ENCODE data around the gene DUSP1.

DUSP1 gene

DNA sequence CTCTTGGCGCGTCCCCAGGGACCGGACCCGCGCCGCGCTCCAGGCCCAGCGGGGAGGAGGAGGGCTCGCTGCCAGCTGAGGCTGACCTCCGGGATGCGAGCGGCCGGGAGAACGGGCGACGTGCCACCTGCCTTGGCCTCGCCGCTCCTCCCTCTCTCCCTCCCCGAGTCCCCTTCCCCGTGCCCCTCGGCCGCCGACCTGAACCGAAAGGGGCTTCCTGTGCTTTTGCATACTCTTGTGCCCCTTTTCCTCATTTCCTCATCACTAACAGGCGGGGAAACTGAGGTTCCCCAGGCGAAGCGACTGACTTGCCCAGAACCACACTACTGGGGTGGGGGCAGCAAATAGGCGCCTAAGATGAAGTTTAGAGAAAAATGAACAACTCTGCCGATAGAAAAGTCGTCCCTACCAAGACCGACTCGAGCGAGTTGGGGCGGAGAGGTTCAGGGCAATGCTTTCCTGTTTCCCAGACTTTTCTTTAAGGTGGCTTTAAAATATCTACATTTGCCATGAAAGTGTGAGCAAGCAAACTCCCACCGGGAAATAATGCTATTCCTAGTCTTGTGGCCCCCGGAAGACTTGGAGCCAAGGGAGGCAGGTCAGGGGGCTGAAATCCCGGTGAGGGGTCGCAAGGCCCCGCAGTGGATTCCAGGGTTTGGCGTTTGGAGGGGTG lies 580 bp upstream of the DUSP1 start:
- Histone ChIP-seq H3K4me3 (ENCODE audit: low read depth in 1 of 5, low read length in 5 of 5) (peak overlapping the region; percentile 54 to 75 (median 70)), H3K9ac (ENCODE audit: low read length in 5 of 5) (peak overlapping the region; percentile 76 to 98 (median 92)), H3K4me1 (ENCODE audit: control insufficient read depth in 5 of 5, insufficient read depth in 5 of 5, low read length in 5 of 5) (peaks cover 10 to 73% (median 52%) of the 10 kb centered on the region in 5 donors), H3K9me3 (ENCODE audit: control insufficient read depth in 5 of 5, low read length in 5 of 5) (no peaks in the 10 kb centered on the region), H3K36me3 (ENCODE audit: control insufficient read depth in 5 of 5, insufficient read depth in 5 of 5, low read length in 5 of 5) (peaks cover 12 to 34% (median 32%) of the 10 kb centered on the region in 5 donors), H3K27me3 (ENCODE audit: control insufficient read depth in 5 of 5, insufficient read depth in 4 of 5, low read length in 5 of 5) (no peaks in the 10 kb centered on the region), H3K27ac (ENCODE audit: low read depth, low read length) (peak overlapping the region; percentile 100)

DNA sequence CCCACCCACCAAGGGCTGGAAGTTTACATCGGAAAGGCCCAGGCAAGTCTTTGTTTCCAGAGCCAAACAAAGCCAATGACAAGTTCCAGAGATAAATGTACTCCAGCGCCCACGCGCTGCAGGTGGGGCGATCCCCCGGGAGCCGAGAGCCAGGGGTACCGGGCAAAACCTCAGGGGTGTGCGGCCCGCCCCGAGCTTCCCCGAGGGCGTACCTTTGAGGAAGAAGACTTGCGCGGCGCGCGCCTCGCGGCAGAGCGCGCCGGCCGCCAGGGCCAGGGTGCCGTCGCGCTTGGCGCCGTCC lies 671 bp downstream of the DUSP1 start:
- Histone ChIP-seq H3K27ac (ENCODE audit: low read depth, low read length) (peak overlapping the region; percentile 100), H3K4me1 (ENCODE audit: control insufficient read depth in 5 of 5, insufficient read depth in 5 of 5, low read length in 5 of 5) (peaks cover 22 to 74% (median 60%) of the 10 kb centered on the region in 5 donors), H3K9ac (ENCODE audit: low read length in 5 of 5) (peak overlapping the region; percentile 95 to 99 (median 98)), H3K36me3 (ENCODE audit: control insufficient read depth in 5 of 5, insufficient read depth in 5 of 5, low read length in 5 of 5) (peaks cover 12 to 37% (median 33%) of the 10 kb centered on the region in 5 donors), H3K27me3 (ENCODE audit: control insufficient read depth in 5 of 5, insufficient read depth in 4 of 5, low read length in 5 of 5) (peaks cover 0 to 6% (median 0%) of the 10 kb centered on the region in 5 donors), H3K4me3 (ENCODE audit: low read depth in 1 of 5, low read length in 5 of 5) (peak overlapping the region; percentile 97 to 100 (median 100)), H3K9me3 (ENCODE audit: control insufficient read depth in 5 of 5, low read length in 5 of 5) (no peaks in the 10 kb centered on the region)

DNA sequence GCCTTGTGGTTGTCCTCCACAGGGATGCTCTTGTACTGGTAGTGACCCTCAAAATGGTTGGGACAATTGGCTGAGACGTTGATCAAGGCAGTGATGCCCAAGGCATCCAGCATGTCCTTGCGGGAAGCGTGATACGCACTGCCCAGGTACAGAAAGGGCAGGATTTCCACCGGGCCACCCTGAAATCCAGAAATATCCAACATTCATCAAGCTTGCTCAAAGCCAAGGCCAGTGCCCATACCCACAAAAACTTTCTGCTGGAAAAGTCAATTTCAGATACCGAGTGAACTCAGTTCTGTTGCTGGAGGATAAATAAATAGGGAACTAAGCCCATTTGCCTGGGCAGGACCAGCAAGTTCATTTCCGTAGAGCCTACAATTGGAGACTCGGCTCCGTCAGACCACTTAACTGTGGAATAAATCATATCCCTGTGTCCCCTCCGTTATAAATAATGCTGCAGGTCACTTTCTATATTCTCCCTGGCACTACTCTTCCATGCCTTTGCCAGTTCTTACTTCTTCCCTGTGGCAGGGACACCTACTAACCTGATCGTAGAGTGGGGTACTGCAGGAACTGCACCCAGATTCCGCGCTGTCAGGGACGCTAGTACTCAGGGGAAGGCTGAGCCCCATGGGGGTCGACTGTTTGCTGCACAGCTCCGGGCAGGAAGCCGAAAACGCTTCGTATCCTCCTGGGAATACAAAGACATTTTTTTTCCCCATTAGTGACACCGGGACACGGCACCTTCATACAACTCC lies 1.2 kb downstream of the DUSP1 start:
- Histone ChIP-seq H3K36me3 (ENCODE audit: control insufficient read depth in 5 of 5, insufficient read depth in 5 of 5, low read length in 5 of 5) (peaks cover 12 to 37% (median 33%) of the 10 kb centered on the region in 5 donors), H3K27ac (ENCODE audit: low read depth, low read length) (peak overlapping the region; percentile 100), H3K27me3 (ENCODE audit: control insufficient read depth in 5 of 5, insufficient read depth in 4 of 5, low read length in 5 of 5) (peaks cover 0 to 6% (median 0%) of the 10 kb centered on the region in 5 donors), H3K9ac (ENCODE audit: low read length in 5 of 5) (peak overlapping the region; percentile 95 to 99 (median 98)), H3K9me3 (ENCODE audit: control insufficient read depth in 5 of 5, low read length in 5 of 5) (no peaks in the 10 kb centered on the region), H3K4me3 (ENCODE audit: low read depth in 1 of 5, low read length in 5 of 5) (peak overlapping the region; percentile 97 to 100 (median 100)), H3K4me1 (ENCODE audit: control insufficient read depth in 5 of 5, insufficient read depth in 5 of 5, low read length in 5 of 5) (peaks cover 26 to 73% (median 58%) of the 10 kb centered on the region in 5 donors)

DNA sequence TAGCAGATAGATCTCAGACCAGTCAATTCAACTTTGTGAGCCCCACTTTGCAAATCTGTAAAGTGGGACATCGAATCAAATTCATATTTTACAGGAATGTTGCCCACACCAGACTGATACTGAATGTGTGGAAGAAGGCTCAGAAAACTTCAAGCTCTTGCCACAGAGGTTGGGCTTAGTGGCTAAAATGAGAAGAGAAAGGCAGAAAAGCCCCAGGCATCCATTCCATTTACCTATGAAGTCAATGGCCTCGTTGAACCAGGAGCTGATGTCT lies 1.7 kb downstream of the DUSP1 start:
- Histone ChIP-seq H3K36me3 (ENCODE audit: control insufficient read depth in 5 of 5, insufficient read depth in 5 of 5, low read length in 5 of 5) (peaks cover 12 to 37% (median 33%) of the 10 kb centered on the region in 5 donors), H3K4me3 (ENCODE audit: low read depth in 1 of 5, low read length in 5 of 5) (peak overlapping the region; percentile 97 to 100 (median 100)), H3K27ac (ENCODE audit: low read depth, low read length) (peak overlapping the region; percentile 100), H3K9ac (ENCODE audit: low read length in 5 of 5) (peak overlapping the region; percentile 95 to 99 (median 98)), H3K27me3 (ENCODE audit: control insufficient read depth in 5 of 5, insufficient read depth in 4 of 5, low read length in 5 of 5) (peaks cover 0 to 6% (median 0%) of the 10 kb centered on the region in 5 donors), H3K4me1 (ENCODE audit: control insufficient read depth in 5 of 5, insufficient read depth in 5 of 5, low read length in 5 of 5) (peaks cover 25 to 73% (median 60%) of the 10 kb centered on the region in 5 donors), H3K9me3 (ENCODE audit: control insufficient read depth in 5 of 5, low read length in 5 of 5) (no peaks in the 10 kb centered on the region)

DNA sequence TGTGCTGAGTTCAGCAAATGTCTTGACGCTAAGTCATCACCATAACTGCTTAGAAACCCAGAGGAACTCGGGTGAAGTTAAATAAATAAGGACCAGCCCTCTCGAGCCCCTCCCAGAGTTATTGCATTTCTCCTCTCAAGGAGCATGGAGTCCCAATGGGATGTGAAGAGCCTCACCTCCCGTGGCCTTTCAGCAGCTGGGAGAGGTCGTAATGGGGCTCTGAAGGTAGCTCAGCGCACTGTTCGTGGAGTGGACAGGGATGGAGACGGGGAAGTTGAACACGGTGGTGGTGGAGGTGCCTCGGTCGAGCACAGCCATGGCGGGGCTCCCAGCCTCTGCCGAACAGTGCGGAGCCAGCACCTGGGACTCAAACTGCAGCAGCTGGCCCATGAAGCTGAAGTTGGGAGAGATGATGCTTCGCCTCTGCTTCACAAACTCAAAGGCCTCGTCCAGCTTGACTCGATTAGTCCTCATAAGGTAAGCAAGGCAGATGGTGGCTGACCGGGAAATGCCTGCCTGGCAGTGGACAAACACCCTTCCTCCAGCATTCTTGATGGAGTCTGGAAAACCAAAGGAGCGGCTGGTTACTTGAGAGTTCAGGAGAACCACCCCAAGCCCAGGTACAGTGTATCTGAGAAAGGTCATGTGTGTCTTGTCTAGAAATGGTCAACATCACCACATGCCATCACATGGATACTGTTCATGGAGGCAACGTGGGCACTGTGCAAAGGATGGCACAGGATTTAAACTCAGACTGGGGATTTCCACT lies 2.2 kb downstream of the DUSP1 start:
- Histone ChIP-seq H3K9ac (ENCODE audit: low read length in 5 of 5) (peak overlapping the region; percentile 95 to 99 (median 98)), H3K27ac (ENCODE audit: low read depth, low read length) (peak overlapping the region; percentile 100), H3K36me3 (ENCODE audit: control insufficient read depth in 5 of 5, insufficient read depth in 5 of 5, low read length in 5 of 5) (peaks cover 12 to 37% (median 33%) of the 10 kb centered on the region in 5 donors), H3K27me3 (ENCODE audit: control insufficient read depth in 5 of 5, insufficient read depth in 4 of 5, low read length in 5 of 5) (peaks cover 0 to 6% (median 0%) of the 10 kb centered on the region in 5 donors), H3K4me3 (ENCODE audit: low read depth in 1 of 5, low read length in 5 of 5) (peak overlapping the region; percentile 97 to 100 (median 100)), H3K9me3 (ENCODE audit: control insufficient read depth in 5 of 5, low read length in 5 of 5) (no peaks in the 10 kb centered on the region), H3K4me1 (ENCODE audit: control insufficient read depth in 5 of 5, insufficient read depth in 5 of 5, low read length in 5 of 5) (peaks cover 25 to 68% (median 54%) of the 10 kb centered on the region in 5 donors)

DNA sequence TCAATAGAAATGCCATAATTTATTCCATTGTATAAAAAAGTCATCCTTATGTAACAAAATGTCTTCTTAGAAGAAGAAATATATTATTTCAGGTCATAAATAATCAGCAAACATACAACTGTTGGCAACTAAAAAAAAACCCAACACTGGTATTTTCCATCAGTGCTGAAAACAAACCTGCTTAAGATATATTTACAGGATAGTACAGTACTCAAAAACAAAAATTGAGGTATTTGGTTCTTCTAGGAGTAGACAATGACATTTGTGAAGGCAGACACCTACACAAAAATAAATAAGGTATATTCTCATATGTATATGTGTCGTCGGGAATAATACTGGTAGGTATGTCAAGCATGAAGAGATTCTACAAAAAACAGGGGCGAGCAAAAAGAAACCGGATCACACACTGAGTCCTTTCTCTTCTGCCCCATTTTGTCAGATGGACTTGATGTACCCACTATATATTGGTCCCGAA lies 2.9 kb downstream of the DUSP1 start:
- Histone ChIP-seq H3K36me3 (ENCODE audit: control insufficient read depth in 5 of 5, insufficient read depth in 5 of 5, low read length in 5 of 5) (peaks cover 12 to 37% (median 33%) of the 10 kb centered on the region in 5 donors), H3K9me3 (ENCODE audit: control insufficient read depth in 5 of 5, low read length in 5 of 5) (no peaks in the 10 kb centered on the region), H3K4me1 (ENCODE audit: control insufficient read depth in 5 of 5, insufficient read depth in 5 of 5, low read length in 5 of 5) (peaks cover 22 to 61% (median 48%) of the 10 kb centered on the region in 5 donors), H3K9ac (ENCODE audit: low read length in 5 of 5) (peak overlapping the region; percentile 95 to 99 (median 98)), H3K27ac (ENCODE audit: low read depth, low read length) (peak overlapping the region; percentile 100), H3K4me3 (ENCODE audit: low read depth in 1 of 5, low read length in 5 of 5) (peak overlapping the region; percentile 97 to 100 (median 100)), H3K27me3 (ENCODE audit: control insufficient read depth in 5 of 5, insufficient read depth in 4 of 5, low read length in 5 of 5) (peaks cover 0 to 6% (median 0%) of the 10 kb centered on the region in 5 donors)

DNA sequence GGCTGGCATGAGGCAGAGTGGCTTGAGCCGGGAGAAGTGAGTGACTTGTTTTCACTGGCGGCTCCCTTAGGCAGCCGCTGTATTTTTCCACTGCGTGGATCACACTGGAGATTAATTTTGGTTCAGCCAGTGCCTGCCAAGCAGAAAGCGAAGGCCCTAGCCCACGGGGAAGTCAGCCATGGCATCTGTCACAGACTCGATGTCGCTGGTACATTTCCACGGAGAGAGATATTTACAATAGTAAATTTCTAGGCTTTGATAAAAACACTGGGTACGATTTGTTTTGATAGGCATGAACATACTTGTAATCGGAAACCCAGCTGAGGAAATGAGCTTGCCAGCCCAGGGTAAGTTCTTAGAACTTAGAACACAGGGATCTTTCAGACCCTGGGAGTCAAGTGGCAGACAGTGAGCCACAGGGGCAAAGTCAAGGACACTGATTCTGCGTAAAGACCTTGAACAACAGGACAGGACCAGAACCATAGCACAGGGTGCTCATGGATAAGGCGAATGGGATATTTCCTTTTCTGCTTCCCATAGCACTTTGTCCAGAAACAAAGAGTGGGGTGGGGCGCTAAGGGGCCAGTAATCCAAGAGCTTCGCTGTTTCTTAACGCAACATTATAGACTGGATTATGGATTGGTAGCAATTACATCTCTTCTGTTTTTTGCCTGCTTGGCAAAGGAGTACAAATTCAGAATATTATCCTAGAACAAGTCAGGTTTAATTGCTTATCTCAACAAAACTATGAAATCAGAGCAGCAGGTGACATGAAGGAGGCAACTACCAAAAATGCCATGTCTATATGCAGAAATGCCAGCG lies 4.5 kb downstream of the DUSP1 start:
- peaks cover 12 to 37% (median 33%) of the 10 kb centered on the region in 5 donors for H3K36me3 ChIP-seq (ENCODE audit: control insufficient read depth in 5 of 5, insufficient read depth in 5 of 5, low read length in 5 of 5)
- H3K27me3 ChIP-seq (ENCODE audit: control insufficient read depth in 5 of 5, insufficient read depth in 4 of 5, low read length in 5 of 5), result peaks cover 0 to 6% (median 0%) of the 10 kb centered on the region in 5 donors
- peak overlapping the region; percentile 100 for H3K27ac ChIP-seq (ENCODE audit: low read depth, low read length)
- H3K9ac ChIP-seq (ENCODE audit: low read length in 5 of 5), result peak overlapping the region in 4 of 5 donors; percentile 24 to 96 (median 68)
- peak overlapping the region; percentile 97 to 100 (median 100) for H3K4me3 ChIP-seq (ENCODE audit: low read depth in 1 of 5, low read length in 5 of 5)
- peaks cover 19 to 45% (median 38%) of the 10 kb centered on the region in 5 donors for H3K4me1 ChIP-seq (ENCODE audit: control insufficient read depth in 5 of 5, insufficient read depth in 5 of 5, low read length in 5 of 5)
- H3K9me3 ChIP-seq (ENCODE audit: control insufficient read depth in 5 of 5, low read length in 5 of 5), result no peaks in the 10 kb centered on the region

DNA sequence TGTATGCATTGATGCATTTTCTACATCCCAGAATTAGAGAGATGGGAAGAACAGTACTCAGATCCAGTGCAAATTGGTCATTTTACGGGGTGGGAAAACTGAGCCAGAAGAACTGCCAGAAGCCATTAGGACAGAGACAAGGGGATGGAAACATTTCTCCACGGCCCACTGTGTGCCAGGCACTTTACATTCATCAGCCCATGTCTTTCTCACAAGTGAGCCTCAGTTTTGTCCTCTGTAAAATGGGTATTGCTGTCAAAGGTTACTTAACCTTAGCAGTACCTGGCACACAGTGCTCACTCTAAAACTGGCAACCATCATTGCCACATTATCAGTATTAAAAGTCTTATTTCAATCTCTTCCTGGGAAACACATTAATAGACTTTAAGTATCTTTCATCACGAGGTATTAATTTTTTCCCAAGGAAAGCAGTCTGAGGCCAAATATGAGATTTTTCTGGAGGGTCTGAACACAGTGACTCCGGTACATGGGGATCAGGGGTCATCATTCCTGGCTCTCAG lies 5.2 kb downstream of the DUSP1 start:
- Histone ChIP-seq H3K4me3 (ENCODE audit: low read depth in 1 of 5, low read length in 5 of 5) (peak overlapping the region; percentile 17 to 100 (median 100)), H3K27me3 (ENCODE audit: control insufficient read depth in 5 of 5, insufficient read depth in 4 of 5, low read length in 5 of 5) (peaks cover 0 to 6% (median 0%) of the 10 kb centered on the region in 5 donors), H3K36me3 (ENCODE audit: control insufficient read depth in 5 of 5, insufficient read depth in 5 of 5, low read length in 5 of 5) (peaks cover 12 to 37% (median 33%) of the 10 kb centered on the region in 5 donors), H3K4me1 (ENCODE audit: control insufficient read depth in 5 of 5, insufficient read depth in 5 of 5, low read length in 5 of 5) (peaks cover 19 to 44% (median 37%) of the 10 kb centered on the region in 5 donors), H3K9ac (ENCODE audit: low read length in 5 of 5) (peak overlapping the region; percentile 21 to 94 (median 24)), H3K9me3 (ENCODE audit: control insufficient read depth in 5 of 5, low read length in 5 of 5) (no peaks in the 10 kb centered on the region), H3K27ac (ENCODE audit: low read depth, low read length) (peak overlapping the region; percentile 100)

Data from subcutaneous abdominal adipose tissue (tissue), 5 donors.